Limb (tissue), 2 donors: ENCODE results near the gene GNAQ.
"Not testable (repeated sequence)": the region's sequence is repeated elsewhere in the genome, so short reads cannot be mapped to it uniquely, and the experiment has no call there.

Experiments
- DNase-seq, 2 donors: peaks; one replicate each; pipeline ENCODE4 v3.0.0-alpha.2; 2016; ENCODE audit errors: extremely low spot score in 2 of 2

Gene GNAQ

GRCh38 chr9:77907585-77907984 is 124.0 kb downstream of the GNAQ start:
- DNase-seq = no peak

- DNase-seq = no peak
These were observed 124.6 kb downstream of the GNAQ start for GRCh38 chr9:77906991-77907390.

DNA sequence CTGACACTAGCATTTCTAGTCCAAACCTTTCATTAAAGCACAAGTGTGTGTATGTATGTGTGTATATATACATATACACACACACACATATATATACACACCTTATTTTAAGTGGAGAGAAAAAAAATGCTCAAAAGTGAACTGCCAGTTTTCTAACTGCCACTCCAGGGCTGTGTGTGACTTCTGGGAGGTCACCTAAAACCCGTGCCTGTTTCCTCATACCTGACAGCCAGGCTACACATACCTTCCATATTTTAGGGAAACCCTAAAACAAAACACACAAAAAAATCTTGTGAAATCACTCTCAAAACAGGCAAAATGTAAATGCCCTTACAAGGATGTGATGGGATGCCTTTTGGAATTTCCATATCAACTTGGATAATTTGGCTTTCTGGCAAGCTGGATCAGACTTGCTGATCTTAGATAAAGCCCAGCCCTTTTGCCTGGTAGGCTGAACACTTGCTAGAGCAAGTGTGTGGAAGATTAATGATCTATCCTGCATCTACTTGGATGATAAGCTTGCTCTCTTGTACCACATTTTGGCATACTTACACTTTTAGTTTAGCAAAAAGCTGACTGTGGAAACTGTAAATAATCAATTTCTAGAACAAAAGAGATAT is 127.8 kb downstream of the GNAQ start:
- no peak for DNase-seq

GRCh38 chr9:77901771-77902170 is 129.8 kb downstream of the GNAQ start:
- no peak for DNase-seq

GRCh38 chr9:77901018-77901417 is 130.6 kb downstream of the GNAQ start:
- DNase-seq = no peak

DNA sequence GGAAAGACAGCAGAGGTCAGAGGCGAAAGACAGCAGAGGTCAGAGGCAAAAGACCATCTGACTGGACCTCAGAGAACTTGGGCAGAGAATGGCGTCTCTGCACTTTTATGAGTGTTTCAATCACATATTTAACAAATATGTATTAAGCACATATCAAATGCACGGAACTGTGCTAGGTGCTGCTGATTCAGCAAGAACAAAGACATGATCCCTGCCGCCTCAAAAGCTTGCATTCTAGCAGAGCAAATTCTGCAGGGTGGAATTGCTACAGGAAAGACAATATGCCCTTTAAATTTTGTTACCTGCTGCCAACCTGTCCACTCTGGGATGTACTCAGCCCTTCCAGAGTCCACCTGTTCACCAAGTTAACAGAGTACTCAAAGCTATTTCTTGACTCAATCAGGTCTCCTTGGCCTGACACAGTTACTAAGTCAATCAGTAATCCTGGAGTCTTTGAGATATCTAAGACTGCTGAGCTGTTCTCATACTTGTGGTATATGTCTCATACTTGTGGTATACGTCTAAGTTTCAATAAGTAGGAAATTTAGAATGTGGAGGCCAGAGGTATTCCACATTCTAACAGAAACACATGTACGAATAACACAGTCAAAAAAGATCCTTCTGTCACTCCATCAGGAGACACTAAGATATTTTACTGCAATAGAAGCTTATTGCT is 131.8 kb downstream of the GNAQ start:
- DNase-seq = no peak

DNA sequence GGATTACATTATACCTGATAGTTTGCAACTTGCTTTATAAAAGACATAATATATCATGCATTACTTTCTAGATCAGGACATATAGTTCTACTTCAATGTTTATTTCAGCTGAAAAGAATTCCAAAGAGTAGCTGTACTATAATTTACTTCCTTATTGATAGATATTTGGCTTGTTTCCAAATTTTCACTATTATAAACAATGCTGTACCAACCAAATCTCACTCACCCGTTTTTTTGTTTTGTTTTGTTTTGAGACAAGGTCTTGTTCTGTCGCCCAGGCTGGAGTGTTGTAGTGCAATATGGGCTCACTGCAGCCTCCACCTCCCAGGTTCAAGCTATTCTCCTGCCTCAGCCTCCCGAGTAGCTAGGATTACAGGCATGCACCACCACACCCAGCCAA is 132.7 kb downstream of the GNAQ start:
- DNase-seq = no peak

DNA sequence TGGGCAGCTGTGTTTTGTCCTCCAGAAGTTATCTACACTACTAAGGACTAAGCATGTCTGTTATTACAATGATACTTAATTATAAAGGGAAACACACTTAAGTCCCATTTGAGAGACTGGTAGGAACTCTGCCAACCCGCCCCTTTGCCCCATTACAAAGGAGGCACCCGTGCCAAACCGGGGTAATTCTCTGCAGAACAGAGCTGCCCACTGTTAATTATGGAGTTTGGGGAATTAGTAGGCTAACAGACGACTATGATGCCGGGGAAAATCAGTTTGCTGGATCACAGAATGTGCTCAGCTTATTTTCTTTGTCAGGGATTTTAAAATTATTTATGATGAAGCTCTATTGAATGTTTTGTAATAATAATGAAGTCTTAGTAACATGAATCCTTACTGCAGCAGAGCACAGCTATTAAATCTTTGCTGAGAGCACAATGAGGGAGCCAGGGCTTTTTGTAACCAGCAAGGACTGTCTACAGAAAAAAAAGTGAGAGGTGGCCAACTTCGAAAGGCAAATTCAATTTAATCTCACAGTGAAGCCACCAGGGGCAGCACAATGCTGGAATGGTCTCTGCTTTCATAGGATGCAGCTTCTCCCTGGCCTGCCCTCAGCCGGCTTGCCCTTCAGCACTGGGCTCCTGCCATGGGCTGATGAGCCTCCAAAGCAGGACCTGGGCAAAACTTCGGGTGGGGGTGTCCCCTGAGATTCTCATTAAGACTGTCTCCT is 134.5 kb downstream of the GNAQ start:
- peak in 1 of 2 donors; percentile 40 for DNase-seq

DNA sequence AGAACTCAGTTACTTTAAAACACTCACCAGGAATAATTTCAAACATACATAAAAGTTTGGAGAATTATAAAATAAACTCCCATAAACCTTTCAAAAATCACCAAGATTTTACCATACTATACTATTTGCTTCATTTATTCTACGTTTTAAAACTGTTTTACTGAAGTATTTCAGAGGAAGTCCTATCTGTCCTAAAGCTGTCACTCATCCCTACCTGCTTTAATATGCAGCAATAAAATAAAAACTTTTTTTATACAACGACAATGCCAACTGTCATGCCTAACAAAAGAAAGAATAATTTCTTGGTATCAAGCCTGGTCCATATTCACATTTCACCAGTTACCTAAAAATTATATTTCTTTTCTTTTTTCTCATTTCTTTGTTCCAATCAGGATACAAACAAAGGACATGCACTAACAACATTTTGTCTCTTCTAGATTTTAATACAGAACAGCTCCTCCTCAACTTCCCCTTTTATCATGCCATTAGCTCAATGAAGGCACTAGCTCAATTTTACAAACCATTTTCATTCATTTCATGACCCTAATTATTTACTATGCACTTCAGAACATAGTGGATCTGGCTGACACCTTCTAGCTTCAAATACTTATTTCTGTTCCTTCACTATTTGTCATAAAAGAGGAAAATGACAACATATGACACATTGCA is 135.2 kb downstream of the GNAQ start:
- DNase-seq = no peak

DNA sequence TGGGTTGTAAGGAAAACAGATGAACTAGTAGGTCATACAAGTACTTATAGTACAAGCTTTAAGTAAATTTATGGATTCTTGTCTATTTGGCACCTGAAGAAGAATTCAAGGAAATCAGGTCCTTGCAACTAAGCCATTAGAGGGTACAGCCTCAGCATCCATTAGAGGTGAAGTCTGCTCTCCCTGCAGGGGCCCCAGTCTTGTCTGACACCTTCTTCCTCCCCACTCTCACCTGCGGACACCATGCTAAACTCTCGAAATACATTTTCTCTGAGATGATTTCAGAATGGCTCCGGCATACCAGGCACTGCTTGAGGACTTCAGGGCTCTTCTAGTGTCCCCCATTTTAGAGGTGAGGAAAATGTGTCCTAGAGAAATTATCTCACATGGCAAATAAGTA is 137.9 kb downstream of the GNAQ start:
- no peak for DNase-seq

DNA sequence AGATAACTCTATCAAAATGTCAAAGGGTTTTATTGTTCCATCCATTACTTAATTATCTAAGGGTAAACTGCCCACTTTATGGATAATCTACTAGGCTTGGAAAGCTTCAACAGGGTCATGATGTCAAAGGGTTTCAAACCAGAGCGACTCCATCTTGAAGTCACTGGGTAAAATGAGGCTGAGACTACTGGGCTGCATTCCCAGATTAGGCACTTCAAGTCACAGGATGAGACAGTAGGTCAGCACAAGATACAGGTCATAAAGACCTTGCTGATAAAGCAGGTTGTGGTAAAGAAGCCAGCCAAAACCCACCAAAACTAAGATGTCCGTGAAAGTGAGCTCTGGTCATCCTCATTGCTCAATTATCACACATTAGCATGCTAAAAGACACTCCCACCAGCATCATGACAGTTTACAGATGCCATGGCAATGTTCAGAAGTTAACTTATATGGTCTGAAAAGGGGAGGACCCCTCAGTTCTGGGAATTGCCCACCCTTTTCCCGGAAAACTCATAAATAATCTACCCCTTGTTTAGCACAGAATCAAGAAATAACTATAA is 138.6 kb downstream of the GNAQ start:
- no peak for DNase-seq

- no peak for DNase-seq
These were observed 139.4 kb downstream of the GNAQ start for GRCh38 chr9:77892171-77892570.

GRCh38 chr9:77891128-77891800 is 140.3 kb downstream of the GNAQ start:
- DNase-seq = no peak

GRCh38 chr9:77887662-77888061 is 143.9 kb downstream of the GNAQ start:
- DNase-seq = no peak

DNA sequence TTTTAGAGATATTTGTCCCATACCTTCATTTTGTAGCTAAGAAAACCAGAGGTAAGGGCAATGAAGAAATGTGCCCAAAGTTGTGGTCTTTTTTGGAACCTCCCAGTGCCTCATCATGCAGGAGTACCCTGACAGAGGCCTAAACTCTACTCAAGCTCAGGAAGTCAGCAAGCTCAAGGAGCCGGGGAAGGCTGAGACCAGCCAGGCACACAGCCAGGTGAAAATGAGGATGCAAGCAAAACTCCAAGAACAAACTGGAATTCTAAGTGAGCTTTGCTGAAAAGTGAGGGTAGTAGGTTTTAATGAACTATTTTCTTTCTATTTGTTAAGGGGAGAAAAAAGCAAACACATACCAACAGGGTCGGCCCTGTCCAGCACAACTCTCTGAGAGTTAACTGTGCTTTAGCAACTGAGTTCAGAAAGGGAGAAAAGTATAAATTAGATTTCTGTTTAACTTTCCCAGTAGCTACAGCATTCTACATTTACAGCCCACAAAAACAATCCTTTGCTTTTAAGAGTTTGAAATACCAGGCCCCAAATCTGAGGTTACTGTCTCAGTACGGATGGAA is 146.4 kb downstream of the GNAQ start:
- peak in 1 of 2 donors; percentile 41 for DNase-seq

GRCh38 chr9:77883846-77884771 is 147.5 kb downstream of the GNAQ start:
- no peak for DNase-seq

GRCh38 chr9:77883133-77883532 is 148.5 kb downstream of the GNAQ start:
- DNase-seq = no peak

- no peak for DNase-seq
These were observed 149.3 kb downstream of the GNAQ start for GRCh38 chr9:77882294-77882693.

DNA sequence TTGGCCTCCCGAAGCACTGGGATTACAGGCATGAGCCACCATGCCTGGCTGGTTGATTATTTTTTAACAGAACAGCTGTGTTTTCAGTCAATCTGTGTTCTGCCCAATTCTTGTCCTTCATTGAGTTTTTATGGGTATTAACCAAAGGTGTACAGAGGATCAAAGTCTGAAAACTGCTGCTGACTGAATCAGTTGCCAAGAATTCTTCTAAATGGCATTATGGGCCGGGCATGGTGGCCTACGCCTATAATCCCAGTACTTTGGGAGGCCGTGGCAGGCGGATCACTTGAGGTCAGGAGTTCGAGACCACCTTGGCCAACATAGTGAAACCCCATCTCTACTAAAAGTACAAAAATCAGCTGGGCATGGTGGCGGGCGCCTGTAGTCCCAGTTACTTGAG is 150.0 kb downstream of the GNAQ start:
- not testable (repeated sequence) for DNase-seq

DNA sequence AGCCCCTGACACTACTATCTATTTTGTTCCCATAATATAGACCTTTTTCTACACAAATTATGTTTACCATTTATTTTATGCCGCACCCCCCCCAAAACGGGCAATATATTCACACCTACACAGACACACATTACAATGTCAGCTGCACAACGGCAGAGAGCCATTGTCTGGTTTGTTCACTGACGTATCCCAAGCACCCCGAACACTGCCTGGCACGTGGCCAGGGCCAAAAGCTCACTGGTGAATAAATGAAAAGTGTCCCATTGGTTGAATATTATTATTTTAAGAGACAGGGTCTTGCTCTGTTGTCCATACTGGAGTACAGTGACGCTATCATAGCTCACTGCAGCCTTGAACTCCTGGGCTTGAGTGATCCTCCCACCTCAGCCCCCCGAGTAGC is 150.5 kb downstream of the GNAQ start:
- DNase-seq = no peak
